ENCODE data around the gene LGI4.

Gene LGI4

GRCh38 chr19:35140962-35141836 lies 6.3 kb upstream of the LGI4 start:
- peak overlapping the region; percentile 28; the same call in 1 of the 2 replicates for H3K9ac ChIP-seq (ENCODE audit: low read length)
- no peaks in the 10 kb centered on the region for H3K79me2 ChIP-seq (ENCODE audit: insufficient read depth, low read length)
- peak overlapping the region; percentile 62 for H3K4me2 ChIP-seq (ENCODE audit: low read length)
- H3K4me3 ChIP-seq (ENCODE audit: low read depth, low read length, poor library complexity, severe bottlenecking) = peak overlapping the region; percentile 44
- no peaks in the 10 kb centered on the region for H3K9me2 ChIP-seq (ENCODE audit: low read depth, low read length)
- H3K9me3 ChIP-seq (ENCODE audit: low read length) = no peaks in the 10 kb centered on the region
- H4K20me1 ChIP-seq (ENCODE audit: insufficient read depth, low read length) = no peaks in the 10 kb centered on the region
- peak overlapping the region; percentile 37 for H3K27ac ChIP-seq (ENCODE audit: low read depth, low read length, poor library complexity, severe bottlenecking)
- H3K36me3 ChIP-seq (ENCODE audit: insufficient read depth, low read length) = no peaks in the 10 kb centered on the region
- peaks cover 15% of the 10 kb centered on the region for H3K4me1 ChIP-seq (ENCODE audit: insufficient read depth, low read length, severe bottlenecking)
- no peaks in the 10 kb centered on the region; the same call in 1 of the 2 replicates for H3F3A ChIP-seq (ENCODE audit: insufficient read depth, low read length)
- no peak overlapping the region for H2AFZ ChIP-seq (ENCODE audit: low read length)
- TF ChIP-seq CTCF (IDR thresholded peaks at IDR 0.05; ENCODE audit: low read length) (peak; percentile 61), EZH2 (IDR thresholded peaks at IDR 0.05; ENCODE audit: borderline replicate concordance, low read length) (no peak)
- no peaks in the 10 kb centered on the region for H3K27me3 ChIP-seq (ENCODE audit: insufficient read depth, low read length)

- Histone ChIP-seq H3F3A (ENCODE audit: insufficient read depth, low read length) (no peaks in the 10 kb centered on the region; the same call in 1 of the 2 replicates), H3K27ac (ENCODE audit: low read depth, low read length, poor library complexity, severe bottlenecking) (no peak overlapping the region), H3K9ac (ENCODE audit: low read length) (no peak overlapping the region), H4K20me1 (ENCODE audit: insufficient read depth, low read length) (no peaks in the 10 kb centered on the region), H3K27me3 (ENCODE audit: insufficient read depth, low read length) (no peaks in the 10 kb centered on the region), H3K4me1 (ENCODE audit: insufficient read depth, low read length, severe bottlenecking) (peaks cover 15% of the 10 kb centered on the region), H3K79me2 (ENCODE audit: insufficient read depth, low read length) (no peaks in the 10 kb centered on the region), H3K9me3 (ENCODE audit: low read length) (no peaks in the 10 kb centered on the region), H2AFZ (ENCODE audit: low read length) (no peak overlapping the region), H3K4me3 (ENCODE audit: low read depth, low read length, poor library complexity, severe bottlenecking) (no peak overlapping the region), H3K9me2 (ENCODE audit: low read depth, low read length) (no peaks in the 10 kb centered on the region), H3K36me3 (ENCODE audit: insufficient read depth, low read length) (no peaks in the 10 kb centered on the region), H3K4me2 (ENCODE audit: low read length) (0 out of 2 replicates have a peak overlapping the region, but pooled peaks have one; percentile 38)
- TF ChIP-seq EZH2 (IDR thresholded peaks at IDR 0.05; ENCODE audit: borderline replicate concordance, low read length) (no peak), CTCF (IDR thresholded peaks at IDR 0.05; ENCODE audit: low read length) (no peak)
Observed at GRCh38 chr19:35140207-35140961, 5.5 kb upstream of the LGI4 start.

GRCh38 chr19:35138305-35138892 lies 3.5 kb upstream of the LGI4 start, which contains the start of gene FXYD1:
FXYD1 (plus strand) TSS chr19:35138824; CDS start chr19:35140080, 1,256 bp downstream.
- Histone ChIP-seq H3K79me2 (ENCODE audit: insufficient read depth, low read length) (no peaks in the 10 kb centered on the region), H3K4me3 (ENCODE audit: low read depth, low read length, poor library complexity, severe bottlenecking) (no peak within 1 kb of the TSS), H3K9me3 (ENCODE audit: low read length) (no peaks in the 10 kb centered on the region), H3F3A (ENCODE audit: insufficient read depth, low read length) (no peaks in the 10 kb centered on the region; the same call in 1 of the 2 replicates), H3K4me2 (ENCODE audit: low read length) (no peak within 1 kb of the TSS), H3K27me3 (ENCODE audit: insufficient read depth, low read length) (no peaks in the 10 kb centered on the region), H2AFZ (ENCODE audit: low read length) (no peak within 1 kb of the TSS), H3K9ac (ENCODE audit: low read length) (no peak within 1 kb of the TSS), H3K4me1 (ENCODE audit: insufficient read depth, low read length, severe bottlenecking) (peaks cover 15% of the 10 kb centered on the region), H4K20me1 (ENCODE audit: insufficient read depth, low read length) (no peaks in the 10 kb centered on the region), H3K9me2 (ENCODE audit: low read depth, low read length) (no peaks in the 10 kb centered on the region), H3K27ac (ENCODE audit: low read depth, low read length, poor library complexity, severe bottlenecking) (no peak within 1 kb of the TSS), H3K36me3 (ENCODE audit: insufficient read depth, low read length) (no peaks in the 10 kb centered on the region)
- TF ChIP-seq EZH2 (IDR thresholded peaks at IDR 0.05; ENCODE audit: borderline replicate concordance, low read length) = no peak
- no peak for TF ChIP-seq CTCF (IDR thresholded peaks at IDR 0.05; ENCODE audit: low read length)
